NCI-H446 (cell line): ENCODE measurements around the gene OR11H6.
"Not testable (repeated sequence)": the region's sequence is repeated elsewhere in the genome, so short reads cannot be mapped to it uniquely, and the experiment has no call there.

Source experiments
- DNase-seq, 2 experiments: peaks; one replicate each; lab custom pipeline; 2025; lab: John Stamatoyannopoulos, UW

OR11H6 gene

GRCh38 chr14:20264361-20264760, 40.9 kb downstream of the OR11H6 start:
- not testable (repeated sequence) for DNase-seq

GRCh38 chr14:20274062-20274461, 50.6 kb downstream of the OR11H6 start:
- DNase-seq, result no peak
